ENCODE measurements around the gene OR4Q2.
"Not testable (repeated sequence)": the region's sequence is repeated elsewhere in the genome, so short reads cannot be mapped to it uniquely, and the experiment has no call there.

The OR4Q2 gene

GRCh38 chr14:20001863-20002262 lies at the start of gene OR4Q2:
TSS of gene OR4Q2 (plus strand) at chr14:20002163.
- no peak for DNase-seq (ENCODE audit: low read depth in 2 of 2)

- not testable (repeated sequence) for DNase-seq (ENCODE audit: low read depth in 2 of 2)
Observed at GRCh38 chr14:19969735-19970134, 32.2 kb upstream of the OR4Q2 start.

- no peak for DNase-seq (ENCODE audit: low read depth in 2 of 2)
Observed at GRCh38 chr14:19974844-19975243, 27.1 kb upstream of the OR4Q2 start.

- DNase-seq (ENCODE audit: low read depth in 2 of 2), result no peak
Observed at GRCh38 chr14:19975291-19975690, 26.7 kb upstream of the OR4Q2 start, which contains the start of gene OR4K15. TSS of gene OR4K15 (plus strand) at chr14:19975591. CDS start at chr14:19975591, 0 bp downstream.

GRCh38 chr14:19993438-19993837 lies 8.5 kb upstream of the OR4Q2 start:
- no peak for DNase-seq (ENCODE audit: low read depth in 2 of 2)

GRCh38 chr14:20002319-20002718 lies 356 bp downstream of the OR4Q2 start:
- no peak for DNase-seq (ENCODE audit: low read depth in 2 of 2)

GRCh38 chr14:20008156-20008555 lies 6.2 kb downstream of the OR4Q2 start:
- no peak for DNase-seq (ENCODE audit: low read depth in 2 of 2)

- DNase-seq (ENCODE audit: low read depth in 2 of 2), result no peak
Observed at GRCh38 chr14:20019257-20019865, 17.4 kb downstream of the OR4Q2 start, which contains the start of gene OR4K14. TSS of gene OR4K14 (minus strand) at chr14:20019307. CDS start at chr14:20015193, 4,114 bp downstream.

GRCh38 chr14:20031058-20031457 lies 29.1 kb downstream of the OR4Q2 start:
- DNase-seq (ENCODE audit: low read depth in 2 of 2), result no peak

GRCh38 chr14:20035449-20035848 lies 33.5 kb downstream of the OR4Q2 start:
- DNase-seq (ENCODE audit: low read depth in 2 of 2), result no peak

- no peak for DNase-seq (ENCODE audit: low read depth in 2 of 2)
Observed at GRCh38 chr14:20035938-20036337, 34.0 kb downstream of the OR4Q2 start, which contains the start of gene OR4K13. TSS of gene OR4K13 (minus strand) at chr14:20036038. CDS start at chr14:20034758, 1,280 bp downstream.

GRCh38 chr14:20044243-20044642 lies 42.3 kb downstream of the OR4Q2 start:
- DNase-seq (ENCODE audit: low read depth in 2 of 2), result no peak

GRCh38 chr14:20048202-20048601 lies 46.2 kb downstream of the OR4Q2 start:
- DNase-seq (ENCODE audit: low read depth in 2 of 2), result no peak
